H9 (cell line): Measurements from ENCODE around the gene PPP1R26. TPM values are rescaled to one million over a fixed set of nuclear protein-coding genes. Genes with fewer than 3 reads are reported as not detected.
A peak's percentile ranks its signal among the peaks of the same experiment; 100 is the strongest.

Experiments used
- DNase-seq: peaks from one replicate; pipeline ENCODE4 v3.0.0-alpha.2; 2017
- H2AFZ ChIP-seq: one replicate; pipeline ENCODE4 v1.6.1; 2013; ENCODE audit warnings: mild to moderate bottlenecking, low read length, control low read depth, moderate library complexity
- H2AK5ac ChIP-seq: 2 replicates; pipeline ENCODE4 v1.6.1; 2013; ENCODE audit warnings: low read length, control low read depth, mixed read lengths; ENCODE audit not compliant: insufficient read length
- H2BK120ac ChIP-seq: one replicate; pipeline ENCODE4 v1.6.1; 2013; ENCODE audit warnings: low read depth, mild to moderate bottlenecking, low read length, control low read depth, inconsistent platforms; ENCODE audit not compliant: poor library complexity, severe bottlenecking
- H2BK12ac ChIP-seq: 2 replicates; pipeline ENCODE4 v1.6.1; 2013; ENCODE audit warnings: low read length, control low read depth, mixed read lengths, low read depth; ENCODE audit not compliant: insufficient read length
- H2BK15ac ChIP-seq: 2 replicates; pipeline ENCODE4 v1.6.1; 2013; ENCODE audit warnings: low read depth, low read length, control low read depth
- H2BK20ac ChIP-seq: one replicate; pipeline ENCODE4 v1.6.1; 2013; ENCODE audit warnings: low read depth, mild to moderate bottlenecking, low read length, control low read depth, inconsistent platforms; ENCODE audit not compliant: poor library complexity, severe bottlenecking
- H2BK5ac ChIP-seq: 2 replicates; pipeline ENCODE4 v1.6.1; 2013; ENCODE audit warnings: low read length, control low read depth, mixed read lengths; ENCODE audit not compliant: insufficient read length
- H3K14ac ChIP-seq: 2 replicates; pipeline ENCODE4 v1.6.1; 2013; ENCODE audit warnings: low read length, control low read depth; ENCODE audit not compliant: insufficient read depth
- H3K18ac ChIP-seq: 2 replicates; pipeline ENCODE4 v1.6.1; 2013; ENCODE audit warnings: low read depth, mild to moderate bottlenecking, mixed read lengths, low read length, control low read depth; ENCODE audit not compliant: insufficient read length
- H3K23ac ChIP-seq: 2 replicates; pipeline ENCODE4 v1.6.1; 2013; ENCODE audit warnings: low read length, control low read depth, mixed read lengths, low read depth; ENCODE audit not compliant: insufficient read length
- H3K23me2 ChIP-seq: 2 replicates; pipeline ENCODE4 v1.6.1; 2013; ENCODE audit warnings: low read depth, mild to moderate bottlenecking, mixed read lengths, low read length, control low read depth; ENCODE audit not compliant: insufficient read length, poor library complexity, severe bottlenecking
- H3K27ac ChIP-seq: 2 replicates; pipeline ENCODE4 v1.5.1; 2013; ENCODE audit warnings: low read length, control low read depth, mixed read lengths, low read depth; ENCODE audit not compliant: insufficient read length
- H3K27me3 ChIP-seq: 2 replicates; pipeline ENCODE4 v1.6.1; 2013; ENCODE audit warnings: low read length, control low read depth, inconsistent platforms; ENCODE audit not compliant: insufficient read depth
- H3K4ac ChIP-seq: 2 replicates; pipeline ENCODE4 v1.6.1; 2013; ENCODE audit warnings: low read depth, mild to moderate bottlenecking, control low read depth, inconsistent platforms, low read length, moderate library complexity
- H3K4me1 ChIP-seq: 2 replicates; pipeline ENCODE4 v1.6.1; 2013; ENCODE audit warnings: low read length, control low read depth, inconsistent platforms; ENCODE audit not compliant: insufficient read depth
- H3K4me2 ChIP-seq: 2 replicates; pipeline ENCODE4 v1.6.1; 2013; ENCODE audit warnings: low read length, control low read depth, mixed read lengths; ENCODE audit not compliant: insufficient read length, insufficient read depth
- H3K56ac ChIP-seq: 2 replicates; pipeline ENCODE4 v1.6.1; 2013; ENCODE audit warnings: low read depth, mild to moderate bottlenecking, mixed read lengths, low read length, control low read depth; ENCODE audit not compliant: insufficient read length
- H3K79me1 ChIP-seq: 2 replicates; pipeline ENCODE4 v1.6.1; 2013; ENCODE audit warnings: low read depth, mild to moderate bottlenecking, moderate library complexity, low read length, control low read depth, inconsistent platforms; ENCODE audit not compliant: insufficient read depth, poor library complexity, severe bottlenecking
- H3K79me2 ChIP-seq: 2 replicates; pipeline ENCODE4 v1.6.1; 2013; ENCODE audit warnings: low read length, control low read depth, inconsistent platforms; ENCODE audit not compliant: insufficient read depth
- H3K9ac ChIP-seq: 2 replicates; pipeline ENCODE4 v1.6.1; 2013; ENCODE audit warnings: low read length, control low read depth, mixed read lengths; ENCODE audit not compliant: insufficient read length; ENCODE audit errors: extremely low read depth
- H3K9me3 ChIP-seq: one replicate; pipeline ENCODE4 v1.6.1; 2013; ENCODE audit warnings: low read depth, low read length, inconsistent platforms; ENCODE audit not compliant: control insufficient read depth
- H3T11ph ChIP-seq: one replicate; pipeline ENCODE4 v1.6.1; 2013; ENCODE audit warnings: mild to moderate bottlenecking, low read length, control low read depth, inconsistent platforms
- H4K20me1 ChIP-seq: one replicate; pipeline ENCODE4 v1.6.1; 2013; ENCODE audit not compliant: control insufficient read depth, insufficient read length, insufficient read depth
- H4K5ac ChIP-seq: 2 replicates; pipeline ENCODE4 v1.6.1; 2013; ENCODE audit warnings: low read depth, mild to moderate bottlenecking, mixed read lengths, low read length, control low read depth; ENCODE audit not compliant: insufficient read length
- H4K8ac ChIP-seq: replicated peaks from 2 replicates; pipeline ENCODE4 v1.6.1; 2013; ENCODE audit warnings: low read length, control low read depth, mixed read lengths, low read depth; ENCODE audit not compliant: insufficient read length
- H4K91ac ChIP-seq: 2 replicates; pipeline ENCODE4 v1.6.1; 2013; ENCODE audit warnings: low read depth, mild to moderate bottlenecking, moderate library complexity, mixed read lengths, low read length, control low read depth; ENCODE audit not compliant: insufficient read length
- H3K27ac Mint-ChIP-seq, 3 experiments: 2 replicates in 2 of 3; 3 replicates in 1 of 3; pipeline ENCODE4 v1.8.0; 2020 to 2021; ENCODE audit warnings: mixed read lengths in 3 of 3, mild to moderate bottlenecking in 1 of 3, moderate library complexity in 1 of 3
- H3K27me3 Mint-ChIP-seq: 2 replicates; pipeline ENCODE4 v1.8.0; 2021; ENCODE audit warnings: low read depth, mild to moderate bottlenecking, moderate library complexity, mixed read lengths
- H3K36me3 Mint-ChIP-seq, 3 experiments: 2 replicates in 2 of 3; 3 replicates in 1 of 3; pipeline ENCODE4 v1.8.0; 2020 to 2021; ENCODE audit warnings: low read depth in 3 of 3, mixed read lengths in 3 of 3; ENCODE audit not compliant: insufficient read depth in 1 of 3
- H3K4me1 Mint-ChIP-seq, 2 experiments: 2 replicates each; pipeline ENCODE4 v1.8.0; 2020; ENCODE audit warnings: mixed read lengths in 2 of 2
- H3K4me3 Mint-ChIP-seq, 2 experiments: 2 replicates in 1 of 2; 3 replicates in 1 of 2; pipeline ENCODE4 v1.8.0; 2020 to 2021; ENCODE audit warnings: mild to moderate bottlenecking in 2 of 2, mixed read lengths in 2 of 2, moderate library complexity in 1 of 2
- H3K9me3 Mint-ChIP-seq, 2 experiments: 2 replicates in 1 of 2; 3 replicates in 1 of 2; pipeline ENCODE4 v1.8.0; 2020; ENCODE audit warnings: mild to moderate bottlenecking in 2 of 2, mixed read lengths in 2 of 2, moderate library complexity in 1 of 2
- CTCF ChIP-seq: fragments of 200-600 bp; sonication (generic); conservative IDR thresholded peaks from 3 replicates; pipeline ENCODE4 v1.8.0; 2021; ENCODE audit warnings: antibody characterized with exemption, mild to moderate bottlenecking
- WGBS: extraction: QIAGEN DNeasy Blood & Tissue Kit; methylation state at CpG from one replicate; pipeline ENCODE4 v1.1.7; 2013; ENCODE audit warnings: missing lambda C conversion rate, low lambda C conversion rate, mixed read lengths; ENCODE audit not compliant: insufficient read length; ENCODE audit errors: extremely low coverage; 5-methylcytosine and 5-hydroxymethylcytosine counted together
- total RNA-seq: library from RNA; stranded (reverse); gene quantifications from 2 replicates; pipeline ENCODE4 v1.2.1, GENCODE V29; 2021

The PPP1R26 gene
- total RNA-seq, 1 experiment from 2014 or later: 38.0 TPM

- Histone ChIP-seq H2BK12ac (no peak overlapping the region), H2BK5ac (no peak overlapping the region), H3K79me2 (no peaks in the 10 kb centered on the region; the same call in 1 of the 2 replicates), H3K27ac (no peak overlapping the region), H3K79me1 (peaks cover 2% of the 10 kb centered on the region), H3K23me2 (peaks cover 2% of the 10 kb centered on the region), H2BK120ac (no peak overlapping the region), H4K91ac (no peak overlapping the region), H4K5ac (no peak overlapping the region), H3K23ac (no peak overlapping the region), H3T11ph (no peak overlapping the region), H3K27me3 (no peaks in the 10 kb centered on the region), H2AFZ (no peak overlapping the region), H3K9me3 (no peaks in the 10 kb centered on the region), H3K56ac (no peak overlapping the region), H2BK15ac (no peak overlapping the region), H2AK5ac (no peak overlapping the region), H3K4ac (no peak overlapping the region), H3K4me2 (no peak overlapping the region), H3K18ac (no peak overlapping the region), H4K8ac (no peak overlapping the region), H3K4me1 (no peaks in the 10 kb centered on the region; the same call in 1 of the 2 replicates), H4K20me1 (no peaks in the 10 kb centered on the region), H2BK20ac (no peak overlapping the region), H3K14ac (no peak overlapping the region), H3K9ac (no peak overlapping the region)
- no peak overlapping the region; a peak in 1 of 7 replicates for H3K27ac Mint-ChIP-seq
- H3K36me3 Mint-ChIP-seq: peaks cover 26 to 64% (median 62%) of the 10 kb centered on the region in 3 experiments
- peak; percentile 30 for DNase-seq
- no peaks in the 10 kb centered on the region for H3K9me3 Mint-ChIP-seq
- H3K4me3 Mint-ChIP-seq: no peak overlapping the region
- TF ChIP-seq CTCF: no peak
- no peaks in the 10 kb centered on the region for H3K27me3 Mint-ChIP-seq
- no CpG with 5 or more reads among the region's 21 CpGs for WGBS
- peaks cover 12 to 13% of the 10 kb centered on the region in 2 experiments for H3K4me1 Mint-ChIP-seq
Observed at GRCh38 chr9:135485832-135486231, 6.2 kb downstream of the PPP1R26 start.
